UCSD-AML1 (cell line): Measurements from ENCODE around the gene ATP6V0D1.
"Not testable (repeated sequence)": the region's sequence is repeated elsewhere in the genome, so short reads cannot be mapped to it uniquely, and the experiment has no call there.

Source experiments
- DNase-seq: peaks from one replicate; lab custom pipeline; 2025; ENCODE audit not compliant: unreplicated experiment; lab: John Stamatoyannopoulos, UW

Gene ATP6V0D1

DNA sequence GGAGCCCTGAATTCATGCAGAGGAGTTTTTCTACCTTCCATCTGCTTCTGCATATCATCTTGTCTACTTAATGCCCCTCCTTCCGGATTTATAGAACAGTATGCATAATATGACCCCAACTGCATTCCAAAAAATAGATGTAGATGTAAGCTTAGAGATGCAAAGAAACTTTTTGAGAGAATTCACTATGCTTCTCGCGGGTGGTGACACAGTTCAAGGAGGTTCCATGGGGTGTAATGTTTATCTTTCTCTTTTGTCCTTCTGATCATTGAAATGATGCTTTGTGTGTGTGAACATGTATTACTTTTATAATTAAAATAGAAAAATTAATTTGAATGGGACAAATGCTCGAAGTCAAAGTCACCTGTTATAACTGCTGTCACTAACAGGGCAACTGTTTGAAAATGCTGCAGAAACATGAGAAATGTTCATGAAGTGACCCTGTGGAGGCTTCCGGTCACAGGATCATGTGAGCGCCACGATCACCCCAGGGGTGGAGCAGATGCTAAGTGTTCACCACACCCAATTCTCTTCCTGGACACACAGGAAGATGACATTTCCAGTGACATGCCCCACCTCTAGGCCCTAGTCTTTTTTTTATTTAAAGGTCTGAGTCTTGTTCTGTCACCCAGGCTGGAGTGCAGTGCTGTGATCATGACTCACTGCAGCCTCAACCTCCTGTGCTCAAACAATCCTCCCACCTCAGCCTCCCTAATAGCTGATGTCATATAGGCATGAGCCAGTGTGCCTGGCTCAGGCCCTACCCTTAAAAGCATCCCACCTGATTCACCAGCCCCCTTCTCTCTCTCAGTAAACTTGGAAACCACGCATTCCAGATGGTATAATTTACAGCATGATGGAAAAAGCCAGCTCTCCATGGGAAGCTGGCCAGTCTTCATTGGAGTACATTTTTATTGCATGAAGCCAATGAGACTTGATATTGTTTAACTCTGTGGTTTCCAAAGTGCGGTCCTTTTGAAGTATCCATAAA, 23.4 kb upstream of the ATP6V0D1 start:
- DNase-seq, result no peak

DNA sequence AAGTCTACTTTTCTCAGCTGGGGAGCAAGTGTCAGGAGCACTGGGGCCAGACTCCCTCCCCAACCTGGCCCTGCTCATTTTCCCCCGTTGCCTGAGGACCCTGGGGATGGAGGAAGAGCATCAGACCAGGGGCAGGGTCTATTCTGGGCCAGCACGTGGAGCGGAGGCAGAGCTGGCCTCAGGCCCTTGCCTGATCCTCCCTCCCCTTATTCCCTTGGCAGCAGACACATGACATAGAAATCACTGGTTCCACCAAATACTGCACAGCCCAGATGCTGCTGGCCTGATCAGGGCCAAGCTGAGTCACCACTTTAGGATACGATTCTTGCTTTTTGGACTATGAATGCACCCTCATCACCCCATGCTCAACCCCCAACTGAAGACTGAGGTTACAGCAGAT, 18.1 kb upstream of the ATP6V0D1 start:
- no peak for DNase-seq

DNA sequence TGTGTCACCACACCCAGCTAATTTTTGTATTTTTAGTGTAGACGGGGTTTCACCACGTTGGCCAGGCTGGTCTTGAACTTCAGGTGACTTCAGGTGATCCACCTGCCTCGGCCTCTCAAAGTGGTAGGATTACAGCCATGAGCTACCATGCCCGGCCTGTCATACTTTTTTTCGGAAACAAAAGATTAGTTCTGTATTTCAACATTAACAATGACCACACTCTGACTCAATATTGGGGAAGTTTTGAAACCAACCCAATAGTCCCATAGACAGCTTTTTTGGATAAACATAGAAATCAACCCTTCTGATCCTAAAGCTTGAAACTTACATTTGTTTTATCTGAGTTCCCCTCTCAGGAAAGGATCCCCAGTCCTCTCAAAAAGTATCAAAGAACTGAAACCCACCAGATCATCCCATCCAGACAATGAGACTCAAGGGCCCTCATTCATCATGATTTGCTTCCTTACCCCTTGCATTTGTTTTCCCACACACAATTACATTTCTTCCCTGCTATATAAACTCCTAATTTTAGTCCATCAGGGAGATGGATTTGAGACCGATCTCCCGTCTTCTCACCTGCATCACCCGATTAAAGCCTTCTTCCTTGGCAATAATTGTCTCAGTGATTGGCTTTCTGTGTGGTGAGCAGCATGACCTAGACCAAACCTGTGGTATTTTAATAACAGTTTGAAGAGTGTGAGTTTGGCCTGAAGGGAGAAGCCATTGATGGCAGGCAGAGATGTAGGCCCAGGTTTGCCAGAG, 9.6 kb upstream of the ATP6V0D1 start:
- no peak for DNase-seq

DNA sequence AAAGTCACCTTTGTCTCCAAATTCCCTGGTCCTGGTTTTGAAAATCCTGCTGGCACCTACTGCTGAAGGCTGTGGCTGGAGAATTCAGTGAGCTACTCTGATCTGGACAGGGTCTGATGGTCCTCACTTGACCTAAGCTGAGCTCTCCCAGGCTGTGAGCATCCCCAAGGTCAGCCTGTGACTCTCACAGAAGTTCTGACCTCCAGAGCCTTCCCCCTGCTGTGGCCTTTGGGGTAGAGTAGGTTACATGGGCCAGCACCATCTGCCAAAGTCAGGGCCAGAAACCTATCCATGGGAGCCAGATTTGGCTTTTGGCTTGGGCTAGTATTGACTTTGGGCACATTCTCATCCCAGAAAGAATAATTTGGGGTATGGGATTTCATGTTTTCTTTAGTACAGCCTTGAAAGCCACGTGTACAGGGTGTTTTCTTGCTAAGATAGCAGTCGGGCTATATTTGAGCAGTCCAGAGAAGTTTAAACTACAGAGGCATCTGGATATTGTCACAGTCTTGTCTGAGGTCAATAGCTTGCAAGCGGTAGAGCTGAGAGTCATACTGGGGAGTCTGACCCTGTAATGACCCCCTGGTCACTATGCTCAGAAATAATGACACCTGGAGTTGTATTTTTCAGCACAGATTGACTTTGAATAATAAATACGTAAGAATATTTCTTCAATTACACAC, 8.6 kb upstream of the ATP6V0D1 start:
- DNase-seq, result no peak

DNA sequence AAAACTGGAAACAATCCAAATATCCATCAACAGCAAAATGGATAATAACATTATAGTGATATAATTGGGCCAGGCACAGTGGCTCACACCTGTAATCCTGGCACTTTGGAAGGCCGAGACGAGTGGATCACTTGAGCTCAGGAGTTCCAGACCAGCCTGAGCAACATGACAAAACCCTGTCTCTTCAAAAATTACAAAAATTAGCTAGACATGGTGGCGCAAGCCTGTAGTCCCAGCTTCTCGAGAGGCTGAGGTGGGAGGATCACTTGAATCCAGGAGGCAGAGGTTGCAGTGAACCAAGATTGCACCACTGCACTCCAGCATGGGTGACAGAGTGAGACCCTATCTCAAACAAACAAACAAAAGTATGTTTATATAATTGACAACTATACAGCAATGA, 6.6 kb upstream of the ATP6V0D1 start:
- DNase-seq, result not testable (repeated sequence)

DNA sequence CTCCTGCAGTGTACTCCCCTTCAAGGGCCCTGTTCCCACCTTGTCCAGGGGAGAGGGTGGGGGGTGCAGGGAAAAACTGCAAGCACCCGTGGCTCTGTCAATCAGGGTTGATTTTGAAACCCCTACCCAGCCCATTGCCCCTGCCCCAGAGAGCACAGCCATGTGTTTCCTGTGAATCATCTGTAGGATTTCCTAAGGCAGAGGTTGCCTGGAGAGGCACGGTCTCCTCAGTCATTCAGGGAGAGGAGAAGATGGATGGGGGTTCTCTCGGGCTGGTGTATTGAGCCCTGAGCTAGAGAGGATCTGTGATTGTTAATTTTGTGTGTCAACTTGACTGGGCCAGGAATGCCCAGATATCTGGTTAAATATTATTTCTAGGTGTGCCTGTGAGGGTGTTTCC, 5.8 kb upstream of the ATP6V0D1 start:
- DNase-seq, result peak; percentile 29

DNA sequence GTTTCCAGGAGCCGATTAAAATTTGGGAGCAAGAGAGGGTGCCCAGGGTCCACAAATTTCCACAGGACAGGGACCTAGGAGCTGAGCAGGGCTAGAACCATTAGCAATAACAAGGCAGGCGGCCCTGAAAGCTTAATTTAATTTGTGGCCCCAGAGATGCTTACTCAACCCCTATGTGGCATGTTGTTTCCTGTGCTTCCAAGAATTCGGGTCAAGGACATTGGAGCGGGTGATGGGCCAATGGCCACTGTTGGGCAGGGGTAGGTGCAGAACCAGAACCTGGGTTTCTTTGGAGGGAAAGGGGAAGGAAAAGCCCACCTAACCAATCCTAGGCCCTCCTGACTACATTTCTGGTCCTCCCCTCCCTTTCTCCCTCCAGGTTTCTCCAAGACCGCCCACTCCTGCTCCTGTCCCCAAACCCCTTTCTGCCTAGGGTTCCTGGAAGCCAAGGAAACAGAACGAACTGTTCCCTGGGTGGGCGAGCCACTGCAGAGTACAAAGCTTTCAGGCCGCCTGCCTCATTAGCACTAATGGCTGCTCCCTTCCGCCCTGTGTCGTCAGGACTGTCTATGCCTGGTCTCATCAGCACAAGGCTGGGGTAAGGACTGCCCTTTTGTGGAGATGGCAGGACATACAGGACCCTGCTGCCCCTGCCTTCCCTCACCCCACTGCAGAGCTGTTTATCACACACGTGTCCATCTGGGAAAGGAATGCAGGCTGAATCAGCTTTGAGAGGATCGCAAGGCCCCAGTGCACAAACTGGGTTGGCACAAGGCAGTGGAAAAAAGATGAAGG, 3.0 kb upstream of the ATP6V0D1 start:
- DNase-seq, result no peak

DNA sequence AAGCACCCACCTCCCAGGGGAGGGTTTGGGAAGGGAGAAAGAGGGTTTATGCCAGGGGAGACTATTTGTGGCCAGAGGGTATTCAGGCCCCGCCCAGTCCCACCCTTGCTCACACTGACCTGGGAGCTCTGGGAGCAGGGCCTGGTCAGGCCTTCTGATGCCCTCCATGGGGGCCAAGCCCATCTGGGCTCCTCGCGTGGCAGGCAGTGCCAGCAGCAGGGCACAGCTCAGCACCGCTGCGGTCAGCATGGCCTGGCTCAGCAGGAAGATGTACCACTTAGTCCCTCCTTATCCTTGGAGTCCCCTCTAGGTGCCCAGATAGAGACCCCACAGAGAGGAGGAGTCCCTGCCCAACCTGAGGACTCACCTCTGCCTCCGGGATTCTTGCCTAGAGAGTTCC, 2.2 kb upstream of the ATP6V0D1 start, which contains the start of gene AGRP:
TSS of gene AGRP (minus strand) at position 398 of the 400 bp plus-strand sequence. CDS start at position 249, 149 bp downstream.
- DNase-seq, result no peak

DNA sequence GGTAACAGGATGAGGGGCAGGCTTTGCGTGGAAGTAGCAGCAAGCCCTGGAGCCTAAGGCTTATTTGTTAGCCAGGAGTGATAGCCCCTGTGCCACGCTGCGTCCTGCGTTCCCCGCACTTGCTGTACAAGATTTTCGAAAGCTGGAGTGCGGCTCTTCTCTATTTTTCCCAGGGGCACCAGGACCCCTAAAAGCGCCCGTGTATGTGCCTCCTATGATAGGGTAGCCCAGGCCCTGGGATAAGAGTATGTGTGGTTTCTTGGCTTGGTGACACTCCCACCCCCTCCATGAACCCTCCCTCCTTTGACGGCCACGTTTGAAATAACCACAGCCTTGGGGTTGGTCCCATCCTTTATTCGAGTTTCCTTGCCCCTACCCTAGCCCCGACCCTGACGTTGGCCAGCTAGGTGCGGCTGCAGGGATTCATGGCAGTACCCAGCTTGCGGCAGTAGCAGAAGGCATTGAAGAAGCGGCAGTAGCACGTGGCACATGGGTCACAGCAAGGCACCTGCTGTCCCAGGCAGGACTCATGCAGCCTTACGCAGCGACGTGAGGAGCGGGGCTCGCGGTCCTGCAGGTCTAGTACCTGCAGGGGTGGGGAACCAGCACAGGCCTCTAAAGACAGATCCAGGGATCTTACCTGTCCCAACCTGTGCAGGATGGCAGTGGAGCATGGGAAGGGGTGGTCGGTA, 1.4 kb upstream of the ATP6V0D1 start:
- no peak for DNase-seq

DNA sequence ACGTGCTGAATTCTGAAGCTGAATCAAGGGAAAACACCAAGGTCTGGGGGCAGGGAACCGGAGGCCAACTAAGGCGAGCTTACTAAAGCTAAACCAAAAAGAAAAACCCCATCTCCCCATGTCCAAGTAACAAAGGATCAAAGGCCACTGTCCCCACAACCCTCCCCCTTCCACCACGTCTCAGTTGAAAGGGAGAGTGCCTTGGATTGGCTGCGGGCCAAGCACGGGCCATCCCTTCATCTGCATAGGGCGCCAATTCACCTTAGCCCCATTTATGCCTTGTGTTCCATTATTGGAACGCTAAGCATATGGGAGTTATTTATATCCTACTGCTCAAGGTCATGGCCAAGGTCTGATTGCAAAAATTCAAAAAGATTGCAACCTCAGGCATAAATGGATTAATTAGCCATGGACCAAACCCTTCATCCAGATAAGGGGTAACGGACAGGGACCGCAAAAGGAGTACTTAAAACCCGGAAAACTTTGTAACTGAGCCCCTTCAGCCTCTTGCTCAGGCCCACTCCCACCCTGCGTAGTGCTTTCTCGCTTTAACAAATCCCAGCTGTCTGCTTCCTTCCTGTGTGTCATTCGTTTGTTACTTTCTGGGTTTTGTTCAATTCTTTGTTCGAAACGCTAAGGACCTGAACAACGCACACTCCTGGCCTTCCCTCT, 740 bp upstream of the ATP6V0D1 start:
- DNase-seq, result peak; percentile 69

DNA sequence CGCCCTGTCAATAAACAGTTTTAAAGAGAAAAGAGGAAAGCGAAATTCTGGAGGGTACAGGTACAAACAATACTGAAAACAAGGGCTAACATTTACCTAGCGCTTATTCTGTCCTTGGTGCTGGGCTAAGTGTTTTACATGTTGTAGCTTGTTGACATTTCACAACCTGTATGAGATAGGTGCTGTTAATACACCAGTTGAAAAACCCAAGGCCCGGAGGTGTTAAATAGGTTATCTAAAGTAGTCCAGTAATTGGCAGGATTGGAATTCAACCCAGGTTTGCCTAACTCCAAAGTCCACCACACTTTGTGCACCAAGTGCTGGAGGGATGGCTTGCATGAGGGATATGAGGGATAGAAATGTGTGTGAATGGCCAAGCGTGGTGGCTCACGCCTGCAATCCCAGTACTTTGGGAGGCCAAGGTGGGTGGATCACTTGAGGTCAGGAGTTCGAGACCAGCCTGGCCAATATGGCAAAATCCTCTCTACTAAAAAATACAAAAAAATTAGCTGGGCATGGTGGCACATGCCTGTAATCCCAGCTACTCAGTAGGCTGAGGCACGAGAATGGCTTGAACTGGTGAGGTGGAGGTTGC, 2.9 kb downstream of the ATP6V0D1 start:
- no peak for DNase-seq

DNA sequence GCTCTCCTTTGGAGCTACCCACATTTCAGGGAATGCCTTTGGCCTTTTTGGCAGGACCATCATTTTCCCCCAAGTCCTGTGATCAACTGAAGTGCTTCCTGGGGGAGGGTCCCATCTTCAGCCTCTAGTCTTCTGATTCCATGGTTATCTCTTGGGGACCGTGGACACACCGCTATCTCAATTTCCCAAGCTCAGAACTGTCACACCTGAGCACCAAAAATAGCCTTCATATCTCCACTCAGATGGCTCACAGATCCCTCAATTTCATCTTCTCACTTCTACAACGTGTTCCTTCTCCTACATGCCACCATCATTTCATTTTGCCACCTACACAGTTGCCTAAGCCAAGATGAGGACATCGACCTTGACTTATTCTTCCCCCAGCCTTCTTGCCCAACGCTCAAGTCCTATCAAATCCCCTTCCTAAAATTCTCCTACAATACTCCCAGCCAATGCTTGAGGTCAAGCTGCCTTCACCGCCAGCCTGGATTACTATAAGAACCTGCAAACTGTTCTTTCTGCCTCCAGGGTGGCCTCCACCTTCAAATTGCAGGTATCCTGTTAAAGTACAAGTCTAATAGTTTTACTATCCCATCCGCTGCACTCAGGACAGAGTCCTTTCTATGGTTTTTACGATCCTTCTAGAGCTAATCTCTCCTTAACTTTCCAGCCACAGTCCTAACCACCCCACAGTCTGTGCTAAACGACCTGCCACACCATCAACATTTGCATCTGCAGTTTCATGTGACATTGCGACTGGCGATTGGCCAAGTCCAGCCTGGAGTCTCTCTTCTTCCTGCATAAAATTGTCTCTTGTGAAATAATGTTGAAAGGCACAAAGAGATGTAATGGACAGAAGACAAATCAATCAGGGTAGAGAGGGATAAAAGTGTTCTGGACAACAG, 6.2 kb downstream of the ATP6V0D1 start:
- no peak for DNase-seq

DNA sequence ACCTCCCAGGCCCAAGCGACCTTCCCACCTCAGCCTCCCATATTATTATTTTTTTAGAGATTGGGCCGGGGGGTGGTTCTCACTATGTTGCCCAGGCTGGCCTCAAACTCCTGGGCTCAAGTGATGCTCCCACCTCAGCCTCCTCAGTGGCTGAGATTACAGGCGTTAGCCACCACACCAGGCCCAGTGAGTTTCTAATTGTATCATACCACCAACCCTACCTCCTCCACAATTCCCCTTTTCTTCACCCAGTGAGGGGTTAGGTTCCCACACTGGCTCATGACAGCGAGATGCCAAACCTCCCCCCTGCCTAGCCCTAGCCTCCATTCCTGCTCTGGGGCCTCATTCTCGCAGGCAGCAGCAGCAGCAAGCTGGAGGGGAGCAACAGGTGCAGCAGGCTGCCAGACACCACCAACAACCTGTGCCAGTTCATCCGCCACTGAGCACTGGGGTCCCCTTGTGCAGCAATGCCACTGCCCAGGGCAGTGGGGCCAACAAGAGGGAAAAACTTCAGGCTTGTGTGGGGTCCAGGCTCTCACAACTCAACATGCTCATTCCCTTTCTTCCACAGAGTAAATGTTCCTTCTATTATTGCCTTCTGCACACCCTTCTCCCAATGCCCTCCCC, 9.1 kb downstream of the ATP6V0D1 start:
- DNase-seq, result no peak

DNA sequence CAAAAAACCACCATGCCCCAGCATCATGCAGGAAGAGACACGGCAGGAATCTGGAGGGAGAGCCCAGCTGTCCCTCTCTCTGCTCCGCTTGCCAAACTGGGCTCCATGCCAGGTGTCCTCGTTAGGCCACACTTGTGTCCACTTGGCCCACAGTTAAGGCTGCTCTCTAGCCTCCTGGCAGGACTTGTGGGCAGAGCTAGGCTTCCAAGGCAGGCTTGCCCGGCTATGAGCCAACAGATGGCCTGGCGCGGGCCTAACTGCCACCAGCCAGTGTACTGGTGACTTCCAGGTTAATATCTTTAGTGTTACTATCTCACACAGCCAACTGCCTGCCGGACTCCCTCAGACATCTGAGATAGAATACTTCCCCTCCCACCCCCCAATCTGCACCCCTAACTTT, 10.6 kb downstream of the ATP6V0D1 start:
- DNase-seq, result no peak

DNA sequence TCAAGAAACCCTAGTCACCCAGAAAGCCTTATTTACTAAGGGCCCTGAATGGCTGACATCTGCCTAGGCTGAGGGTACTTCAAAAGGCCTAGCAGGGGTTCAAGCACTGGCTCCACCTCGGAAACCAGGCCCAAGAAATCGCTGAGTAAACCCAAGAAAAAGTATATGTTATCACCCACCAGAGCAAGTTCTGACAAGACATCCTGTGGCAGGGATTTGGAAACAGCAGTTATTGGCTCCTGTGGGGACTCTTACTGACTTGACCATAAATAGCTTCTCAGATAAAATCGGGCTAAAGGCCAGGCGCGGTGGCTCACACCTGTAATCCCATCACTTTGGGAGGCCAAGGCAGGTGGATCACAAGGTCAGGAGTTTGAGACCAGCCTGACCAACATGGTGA, 12.2 kb downstream of the ATP6V0D1 start:
- no peak for DNase-seq

DNA sequence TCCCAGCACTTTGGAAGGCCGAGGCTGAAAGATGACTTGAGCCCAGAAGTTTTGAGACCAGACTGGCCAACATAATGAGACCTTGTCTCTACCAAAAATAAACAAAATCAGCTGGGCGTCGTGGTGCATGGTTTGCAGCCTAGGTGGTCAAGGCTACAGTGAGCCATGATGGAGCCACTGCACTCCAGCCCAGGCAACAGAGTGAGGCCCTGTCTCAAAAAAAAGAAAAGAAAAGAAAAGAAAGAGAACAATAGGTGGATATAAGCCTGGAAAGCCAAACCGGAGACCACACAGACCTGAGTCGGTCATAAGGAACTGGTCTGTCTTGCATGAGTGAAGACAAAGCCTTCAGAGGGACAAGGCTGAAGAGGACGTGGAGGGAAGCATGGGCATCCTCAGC, 14.4 kb downstream of the ATP6V0D1 start:
- DNase-seq, result no peak

DNA sequence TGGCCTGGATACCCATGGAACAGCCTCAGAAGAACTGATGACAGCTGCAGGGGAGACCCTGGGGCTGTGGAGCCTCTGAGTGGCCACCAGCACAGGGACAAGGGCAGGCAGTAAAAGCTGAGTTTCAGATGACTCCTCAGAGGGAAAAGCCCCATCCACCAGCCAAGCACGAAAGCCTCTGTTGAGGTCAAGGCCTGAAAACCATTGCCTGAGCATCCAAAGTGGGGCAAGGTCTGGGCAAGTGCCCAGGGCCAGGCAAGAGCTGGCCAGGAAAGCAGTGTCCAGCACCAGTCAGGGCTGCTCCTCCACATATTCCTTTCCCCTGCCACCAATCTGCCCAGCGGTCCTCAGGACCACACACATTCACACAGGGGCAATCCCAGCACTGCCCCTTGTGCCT, 16.4 kb downstream of the ATP6V0D1 start:
- no peak for DNase-seq

DNA sequence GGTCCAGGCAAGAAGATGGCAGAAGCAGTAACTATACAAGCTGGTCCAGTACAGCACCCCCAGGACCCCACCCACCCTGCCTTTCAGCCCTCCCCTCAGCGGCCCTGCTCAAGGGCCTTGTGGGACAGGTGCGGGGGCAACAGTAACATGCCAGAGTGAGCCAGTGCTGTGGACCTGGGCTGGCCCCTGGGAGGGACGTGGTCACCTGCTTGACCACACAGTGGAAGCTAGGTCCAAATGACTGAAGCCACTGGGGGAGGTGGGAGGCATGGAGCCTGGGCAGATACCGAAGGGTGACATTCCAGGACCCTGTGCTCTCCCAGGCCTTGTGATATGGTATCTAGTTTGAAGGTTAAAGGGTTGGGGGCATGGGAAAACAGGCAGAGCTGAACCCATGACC, 17.3 kb downstream of the ATP6V0D1 start:
- no peak for DNase-seq
